ENCODE results near the gene GMPR. TPM values are rescaled to one million over a fixed set of nuclear protein-coding genes. Genes with fewer than 3 reads are reported as not detected.

The GMPR gene
- total RNA-seq, 1 donor from 2014 or later, result 126 TPM

DNA sequence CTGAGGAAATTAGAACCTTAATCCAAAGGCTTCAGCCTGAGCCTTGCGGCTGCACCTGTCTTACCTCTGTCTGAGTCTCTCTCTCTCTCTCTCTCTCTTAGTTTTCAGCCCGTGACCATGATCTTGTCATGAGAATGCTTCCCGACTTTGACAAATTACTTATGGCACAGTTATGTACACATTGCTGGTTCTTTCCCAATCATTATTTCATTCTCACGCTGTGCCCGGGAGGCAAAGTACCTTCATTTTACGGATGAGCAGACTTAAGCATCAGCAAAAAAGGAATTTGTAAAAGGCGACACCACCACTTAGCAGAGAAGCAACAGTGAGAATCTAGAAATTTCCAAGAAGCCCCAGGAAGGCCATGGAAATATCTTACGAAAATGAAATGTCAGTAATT is 54.6 kb downstream of the GMPR start:
- H3K4me1 ChIP-seq, result no peaks in the 10 kb centered on the region
- DNase-seq, result no peak
- H3K27ac ChIP-seq (replicated peaks), result no peak overlapping the region
- TF ChIP-seq, protein P1, sequence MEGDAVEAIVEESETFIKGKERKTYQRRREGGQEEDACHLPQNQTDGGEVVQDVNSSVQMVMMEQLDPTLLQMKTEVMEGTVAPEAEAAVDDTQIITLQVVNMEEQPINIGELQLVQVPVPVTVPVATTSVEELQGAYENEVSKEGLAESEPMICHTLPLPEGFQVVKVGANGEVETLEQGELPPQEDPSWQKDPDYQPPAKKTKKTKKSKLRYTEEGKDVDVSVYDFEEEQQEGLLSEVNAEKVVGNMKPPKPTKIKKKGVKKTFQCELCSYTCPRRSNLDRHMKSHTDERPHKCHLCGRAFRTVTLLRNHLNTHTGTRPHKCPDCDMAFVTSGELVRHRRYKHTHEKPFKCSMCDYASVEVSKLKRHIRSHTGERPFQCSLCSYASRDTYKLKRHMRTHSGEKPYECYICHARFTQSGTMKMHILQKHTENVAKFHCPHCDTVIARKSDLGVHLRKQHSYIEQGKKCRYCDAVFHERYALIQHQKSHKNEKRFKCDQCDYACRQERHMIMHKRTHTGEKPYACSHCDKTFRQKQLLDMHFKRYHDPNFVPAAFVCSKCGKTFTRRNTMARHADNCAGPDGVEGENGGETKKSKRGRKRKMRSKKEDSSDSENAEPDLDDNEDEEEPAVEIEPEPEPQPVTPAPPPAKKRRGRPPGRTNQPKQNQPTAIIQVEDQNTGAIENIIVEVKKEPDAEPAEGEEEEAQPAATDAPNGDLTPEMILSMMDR (IDR thresholded peaks at IDR 0.05; ENCODE audit: borderline replicate concordance), result no peak
- H3K36me3 ChIP-seq, result peaks cover 45% of the 10 kb centered on the region
- no peaks in the 10 kb centered on the region for H3K27me3 ChIP-seq (ENCODE audit: low read depth)
- no peak overlapping the region for H3K4me3 ChIP-seq
- intact Hi-C loops (cut with micrococcal nuclease), result no loop called here
- H3K9me3 ChIP-seq (replicated peaks), result no peaks in the 10 kb centered on the region

DNA sequence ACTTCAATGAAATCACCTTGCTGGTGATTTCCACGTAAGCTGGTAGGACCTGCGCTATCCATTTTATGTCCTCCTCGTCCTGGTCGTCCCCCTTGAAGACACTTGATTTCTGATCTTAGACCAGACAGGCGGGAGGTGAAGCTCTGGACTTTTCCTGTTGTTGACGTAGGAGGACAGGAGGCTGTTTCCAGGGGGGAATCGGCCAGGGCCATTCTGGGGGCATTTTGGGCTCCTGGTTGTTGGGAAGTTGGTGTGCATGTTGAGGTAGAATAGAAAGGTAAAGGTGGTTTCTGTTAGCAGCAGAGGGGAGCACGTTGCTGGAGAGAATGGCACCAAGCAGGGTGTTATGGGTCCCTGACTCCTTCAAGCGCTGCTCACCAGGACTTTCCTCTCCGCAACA is 56.0 kb downstream of the GMPR start:
- Histone ChIP-seq H3K27me3 (ENCODE audit: low read depth) (no peaks in the 10 kb centered on the region), H3K4me3 (no peak overlapping the region), H3K27ac (replicated peaks) (no peak overlapping the region), H3K36me3 (peaks cover 49% of the 10 kb centered on the region), H3K9me3 (replicated peaks) (no peaks in the 10 kb centered on the region), H3K4me1 (no peaks in the 10 kb centered on the region)
- TF ChIP-seq, protein P1 (IDR thresholded peaks at IDR 0.05; ENCODE audit: borderline replicate concordance), result no peak
- intact Hi-C loops (cut with micrococcal nuclease), result no loop called here
- no peak for DNase-seq

DNA sequence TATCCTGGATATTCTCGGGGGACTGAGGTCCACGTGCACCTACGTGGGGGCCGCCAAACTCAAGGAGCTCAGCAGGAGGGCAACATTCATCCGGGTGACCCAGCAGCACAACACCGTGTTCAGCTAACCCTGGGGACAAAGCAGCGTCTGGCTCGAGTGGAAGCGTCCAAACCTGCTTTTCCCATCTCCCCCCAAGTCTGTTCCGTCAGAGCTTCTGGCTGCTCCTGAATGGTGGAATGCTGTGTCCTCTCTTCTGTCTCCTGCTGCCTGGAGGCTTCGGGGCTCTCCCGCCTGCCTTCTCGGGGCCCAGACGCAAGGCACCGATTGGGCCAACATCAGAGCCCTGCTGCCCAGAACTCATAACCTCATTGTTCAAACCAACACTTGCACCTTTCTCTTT is 56.7 kb downstream of the GMPR start:
- H3K4me3 ChIP-seq, result no peak overlapping the region
- peaks cover 53% of the 10 kb centered on the region for H3K36me3 ChIP-seq
- H3K27me3 ChIP-seq (ENCODE audit: low read depth), result no peaks in the 10 kb centered on the region
- no peaks in the 10 kb centered on the region for H3K4me1 ChIP-seq
- DNase-seq, result no peak
- H3K27ac ChIP-seq (replicated peaks), result no peak overlapping the region
- TF ChIP-seq, protein P1 (IDR thresholded peaks at IDR 0.05; ENCODE audit: borderline replicate concordance), result no peak
- no peaks in the 10 kb centered on the region for H3K9me3 ChIP-seq (replicated peaks)
- intact Hi-C loops (cut with micrococcal nuclease), result no loop called here

DNA sequence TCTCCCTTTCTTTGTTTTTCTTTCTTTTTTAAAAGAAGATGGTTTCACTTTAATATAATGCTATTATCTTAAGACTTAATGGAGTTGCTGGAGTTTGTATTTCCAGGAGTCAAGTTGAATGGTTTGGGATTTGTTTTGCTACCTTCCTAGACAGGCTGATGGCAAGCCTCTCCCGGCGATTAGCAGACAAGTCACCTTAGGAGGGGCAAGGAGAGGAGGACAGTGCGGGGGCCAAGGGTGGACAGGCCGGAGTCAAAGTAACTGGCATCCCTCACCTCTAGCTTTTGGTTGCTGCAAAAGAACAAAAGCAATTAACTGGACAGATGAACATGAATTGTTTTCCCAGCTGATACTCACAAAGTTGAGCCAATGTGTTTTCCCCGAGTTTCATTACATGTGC is 57.1 kb downstream of the GMPR start:
- DNase-seq, result no peak
- no peak overlapping the region for H3K4me3 ChIP-seq
- intact Hi-C loops (cut with micrococcal nuclease), result no loop called here
- no peaks in the 10 kb centered on the region for H3K9me3 ChIP-seq (replicated peaks)
- H3K4me1 ChIP-seq, result no peaks in the 10 kb centered on the region
- no peak overlapping the region for H3K27ac ChIP-seq (replicated peaks)
- H3K36me3 ChIP-seq, result peaks cover 50% of the 10 kb centered on the region
- TF ChIP-seq, protein P1 (IDR thresholded peaks at IDR 0.05; ENCODE audit: borderline replicate concordance), result no peak
- H3K27me3 ChIP-seq (ENCODE audit: low read depth), result no peaks in the 10 kb centered on the region

DNA sequence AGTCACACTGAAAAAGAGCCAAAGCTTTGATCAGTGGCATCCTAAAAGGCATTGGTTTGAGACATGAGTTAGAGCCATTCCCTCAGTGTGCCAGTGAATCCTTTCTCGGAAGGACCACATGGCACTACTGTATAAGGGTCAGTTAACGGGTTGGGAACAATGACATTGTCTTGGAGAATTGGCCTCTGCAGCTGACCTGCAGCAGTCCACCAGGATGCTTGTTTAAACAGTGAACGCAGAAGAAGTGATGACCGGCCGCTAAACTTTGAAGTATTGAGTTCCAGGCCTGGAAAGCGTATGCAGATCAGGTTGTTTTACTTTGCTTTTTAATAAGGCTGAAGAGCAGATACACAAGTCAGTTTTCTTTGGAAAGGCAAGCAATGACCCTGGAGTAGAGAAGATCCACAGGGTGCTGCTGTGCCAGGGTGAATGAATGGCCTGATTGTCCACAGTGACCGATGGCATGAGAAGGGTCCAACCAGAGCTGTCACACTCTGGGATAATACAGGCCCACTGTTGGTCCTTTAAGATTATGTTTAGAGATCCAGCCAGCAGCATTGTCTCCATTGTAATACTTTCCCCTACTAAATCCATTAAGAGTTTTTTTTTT is 57.8 kb downstream of the GMPR start:
- H3K36me3 ChIP-seq, result peaks cover 43% of the 10 kb centered on the region
- no peak overlapping the region for H3K27ac ChIP-seq (replicated peaks)
- H3K9me3 ChIP-seq (replicated peaks), result no peaks in the 10 kb centered on the region
- no peaks in the 10 kb centered on the region for H3K27me3 ChIP-seq (ENCODE audit: low read depth)
- TF ChIP-seq, protein P1 (IDR thresholded peaks at IDR 0.05; ENCODE audit: borderline replicate concordance), result no peak
- H3K4me1 ChIP-seq, result no peaks in the 10 kb centered on the region
- DNase-seq, result no peak
- intact Hi-C loops (cut with micrococcal nuclease), result no loop called here
- H3K4me3 ChIP-seq, result no peak overlapping the region

Data from left ventricle myocardium inferior (tissue), 1 donor.